HepG2 (cell line): ENCODE data around the gene CSNK1G1. TPM values are rescaled to one million over a fixed set of nuclear protein-coding genes. Genes with fewer than 3 reads are reported as not detected.

ENCODE experiments used
- ARNT ChIP-seq: fragments of 450-650 bp; IDR thresholded peaks from 2 replicates; pipeline ENCODE4 v1.6.1; 2017
- ATAD3A ChIP-seq: sonication (generic); formaldehyde crosslinking; IDR thresholded peaks from 2 replicates; pipeline ENCODE4 v1.4.0; 2020; ENCODE audit warnings: missing genetic modification reagents
- FOSL1 ChIP-seq: sonication (generic); formaldehyde crosslinking; IDR thresholded peaks from 2 replicates; pipeline ENCODE4 v1.9.0; 2021; ENCODE audit warnings: missing genetic modification reagents, borderline replicate concordance
- HNRNPK ChIP-seq: fragments of 200-400 bp; formaldehyde crosslinking; IDR thresholded peaks from 2 replicates; pipeline ENCODE4 v1.6.1; 2018; ENCODE audit warnings: low read length, low read depth, moderate library complexity, mild to moderate bottlenecking; ENCODE audit not compliant: poor library complexity, severe bottlenecking
- NBN ChIP-seq: fragments of 450-650 bp; conservative IDR thresholded peaks from 2 replicates; pipeline ENCODE4 v1.6.1; 2017
- POGZ ChIP-seq: sonication (generic); formaldehyde crosslinking; IDR thresholded peaks from 2 replicates; pipeline ENCODE4 v1.4.0; 2020; ENCODE audit warnings: mild to moderate bottlenecking, missing genetic modification reagents
- SNRNP70 ChIP-seq: fragments of 200-400 bp; formaldehyde crosslinking; IDR thresholded peaks from 2 replicates; pipeline ENCODE4 v1.6.1; 2017; ENCODE audit warnings: mild to moderate bottlenecking, low read depth, low read length, moderate library complexity
- TGIF2 ChIP-seq: IDR thresholded peaks from 2 replicates; pipeline ENCODE4 v1.6.1; 2016; ENCODE audit warnings: control low read depth, missing compliant biosample characterization
- ZKSCAN5 ChIP-seq: sonication (generic); formaldehyde crosslinking; IDR thresholded peaks from 2 replicates; pipeline ENCODE4 v1.5.1; 2020; ENCODE audit warnings: mild to moderate bottlenecking, missing genetic modification reagents
- ZNF12 ChIP-seq: sonication (generic); formaldehyde crosslinking; IDR thresholded peaks from 2 replicates; pipeline ENCODE4 v1.5.0; 2020; ENCODE audit warnings: missing genetic modification reagents
- ZNF263 ChIP-seq: sonication (generic); formaldehyde crosslinking; IDR thresholded peaks from 2 replicates; pipeline ENCODE4 v1.4.0; 2020; ENCODE audit warnings: missing genetic modification reagents
- ZNF264 ChIP-seq: sonication (generic); formaldehyde crosslinking; IDR thresholded peaks from 2 replicates; pipeline ENCODE4 v1.4.0; 2020; ENCODE audit warnings: missing genetic modification reagents
- ZNF446 ChIP-seq: sonication (generic); formaldehyde crosslinking; IDR thresholded peaks from 2 replicates; pipeline ENCODE4 v1.5.0; 2020; ENCODE audit warnings: mild to moderate bottlenecking, missing genetic modification reagents
- ZNF468 ChIP-seq: sonication (generic); formaldehyde crosslinking; IDR thresholded peaks from 2 replicates; pipeline ENCODE4 v1.8.0; 2022; ENCODE audit warnings: mild to moderate bottlenecking, moderate library complexity, missing genetic modification reagents
- ZNF629 ChIP-seq: sonication (generic); formaldehyde crosslinking; conservative IDR thresholded peaks from 2 replicates; pipeline ENCODE4 v1.5.0; 2020; ENCODE audit warnings: missing genetic modification reagents
- polyA plus RNA-seq, 8 experiments: library from polyadenylated mRNA; depleted of rRNA in 3 of 8; stranded (reverse) in 7 of 8; unstranded in 1 of 8; fragments of >200 nt; fragmentation: Illumina TruSeq in 4 of 8; extraction: Trizol in 4 of 8; gene quantifications; 2 replicates each; pipeline versions ENCODE4 v1.2.1 to v1.2.3, GENCODE V29; 2011 to 2016; ENCODE audit warnings: low read depth in 4 of 8, missing spikeins in 1 of 8, mixed read lengths in 1 of 8; ENCODE audit not compliant: insufficient read depth in 1 of 8
- total RNA-seq, 5 experiments: library from RNA; depleted of rRNA; stranded (reverse); fragments of >200 nt; fragmentation: Illumina TruSeq; extraction: Trizol; gene quantifications; 2 replicates each; pipeline ENCODE4 v1.2.3, GENCODE V29; 2016; ENCODE audit warnings: low read depth in 1 of 5
- TF ChIP-seq, protein P1 (sequence below): IDR thresholded peaks from 2 replicates; pipeline ENCODE4 v1.6.1; 2016
- TF ChIP-seq, protein P2 (sequence below): sonication (generic); formaldehyde crosslinking; IDR thresholded peaks from 2 replicates; pipeline ENCODE4 v1.4.0; 2020; ENCODE audit warnings: low read depth, mild to moderate bottlenecking, missing genetic modification reagents
- TF ChIP-seq, protein P3 (sequence below): sonication (generic); formaldehyde crosslinking; IDR thresholded peaks from 2 replicates; pipeline ENCODE4 v1.8.1; 2023; ENCODE audit warnings: mild to moderate bottlenecking, inconsistent platforms, moderate library complexity, missing genetic modification reagents, borderline replicate concordance
- TF ChIP-seq, protein P4 (sequence below): sonication (generic); formaldehyde crosslinking; IDR thresholded peaks from 2 replicates; pipeline ENCODE4 v1.4.0; 2020; ENCODE audit warnings: missing genetic modification reagents
- TF ChIP-seq, protein P5 (sequence below): sonication (generic); formaldehyde crosslinking; conservative IDR thresholded peaks from 2 replicates; pipeline ENCODE4 v1.4.0; 2020; ENCODE audit warnings: missing genetic modification reagents
- TF ChIP-seq, protein P6 (sequence below): sonication (generic); formaldehyde crosslinking; IDR thresholded peaks from 2 replicates; pipeline ENCODE4 v1.5.1; 2020; ENCODE audit warnings: missing genetic modification reagents, mild to moderate bottlenecking, borderline replicate concordance

CSNK1G1 gene
- total and polyA plus RNA-seq, 2 of the 13 experiments (the other 11 are each of a cell fraction or from before 2014, with no cell fraction given), result 8.5 to 12.6 TPM

DNA sequence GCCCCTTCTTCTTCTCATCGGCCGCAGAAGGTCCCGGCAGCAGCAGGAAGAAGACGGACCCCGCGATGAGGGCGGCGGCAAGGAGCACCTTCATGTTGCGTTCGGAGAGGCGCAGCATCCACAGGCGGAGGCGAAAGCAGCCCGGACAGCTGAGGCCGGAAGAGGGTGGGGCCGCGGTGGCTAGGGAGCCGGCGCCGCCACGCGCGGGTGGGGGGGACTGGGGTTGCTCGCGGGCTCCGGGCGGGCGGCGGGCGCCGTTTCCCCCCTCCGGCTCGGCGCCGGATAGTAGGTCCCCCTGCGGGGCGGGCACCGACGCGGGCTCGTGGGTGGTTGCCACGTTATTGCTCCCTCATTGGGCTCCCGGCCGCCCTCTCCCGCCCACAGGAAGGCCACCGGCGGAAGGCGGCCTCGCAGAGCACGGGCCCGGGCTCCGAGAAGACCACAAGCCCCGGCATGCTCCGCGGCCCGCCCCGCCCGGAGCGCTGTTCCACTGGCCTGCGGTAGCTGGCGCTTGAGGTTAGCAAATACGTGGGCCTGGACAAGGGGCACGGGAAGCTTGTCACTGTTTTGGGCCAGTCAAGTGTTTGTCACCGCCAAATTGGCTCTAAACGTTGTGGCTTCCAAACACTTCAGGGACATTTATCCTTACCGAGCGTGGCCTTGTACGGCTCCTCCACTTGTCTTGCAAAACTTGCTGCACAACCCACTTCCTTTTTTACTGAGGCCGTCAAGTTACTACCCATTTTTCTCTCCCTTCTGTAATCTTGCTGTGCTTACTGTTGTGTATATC is 192.9 kb downstream of the CSNK1G1 start, which contains the start of gene PPIB (continued):
- TF ChIP-seq, protein P1, sequence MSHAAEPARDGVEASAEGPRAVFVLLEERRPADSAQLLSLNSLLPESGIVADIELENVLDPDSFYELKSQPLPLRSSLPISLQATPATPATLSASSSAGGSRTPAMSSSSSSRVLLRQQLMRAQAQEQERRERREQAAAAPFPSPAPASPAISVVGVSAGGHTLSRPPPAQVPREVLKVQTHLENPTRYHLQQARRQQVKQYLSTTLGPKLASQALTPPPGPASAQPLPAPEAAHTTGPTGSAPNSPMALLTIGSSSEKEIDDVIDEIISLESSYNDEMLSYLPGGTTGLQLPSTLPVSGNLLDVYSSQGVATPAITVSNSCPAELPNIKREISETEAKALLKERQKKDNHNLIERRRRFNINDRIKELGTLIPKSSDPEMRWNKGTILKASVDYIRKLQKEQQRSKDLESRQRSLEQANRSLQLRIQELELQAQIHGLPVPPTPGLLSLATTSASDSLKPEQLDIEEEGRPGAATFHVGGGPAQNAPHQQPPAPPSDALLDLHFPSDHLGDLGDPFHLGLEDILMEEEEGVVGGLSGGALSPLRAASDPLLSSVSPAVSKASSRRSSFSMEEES (CRISPR knock-in tag), result no peak; the same call in 1 of the 2 replicates
- TF ChIP-seq ARNT (no peak), SNRNP70 (no peak), TGIF2 (CRISPR knock-in tag) (no peak), HNRNPK (peak; percentile 43), ZNF264 (0 out of 2 replicates have a peak, but pooled peaks have one; percentile 17), NBN (no peak), POGZ (CRISPR knock-in tag) (no peak; the same call in 1 of the 2 replicates), ZNF468 (CRISPR knock-in tag) (no peak), ZNF446 (CRISPR knock-in tag) (no peak), ZNF263 (CRISPR knock-in tag) (peak; percentile 66; the same call in 1 of the 2 replicates), ZKSCAN5 (CRISPR knock-in tag) (no peak), ATAD3A (CRISPR knock-in tag) (no peak), FOSL1 (CRISPR knock-in tag) (no peak), ZNF12 (CRISPR knock-in tag) (0 out of 2 replicates have a peak, but pooled peaks have one; percentile 0), ZNF629 (CRISPR knock-in tag) (no peak)
- TF ChIP-seq, protein P2, sequence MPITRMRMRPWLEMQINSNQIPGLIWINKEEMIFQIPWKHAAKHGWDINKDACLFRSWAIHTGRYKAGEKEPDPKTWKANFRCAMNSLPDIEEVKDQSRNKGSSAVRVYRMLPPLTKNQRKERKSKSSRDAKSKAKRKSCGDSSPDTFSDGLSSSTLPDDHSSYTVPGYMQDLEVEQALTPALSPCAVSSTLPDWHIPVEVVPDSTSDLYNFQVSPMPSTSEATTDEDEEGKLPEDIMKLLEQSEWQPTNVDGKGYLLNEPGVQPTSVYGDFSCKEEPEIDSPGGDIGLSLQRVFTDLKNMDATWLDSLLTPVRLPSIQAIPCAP (CRISPR knock-in tag), result no peak
- TF ChIP-seq, protein P3, sequence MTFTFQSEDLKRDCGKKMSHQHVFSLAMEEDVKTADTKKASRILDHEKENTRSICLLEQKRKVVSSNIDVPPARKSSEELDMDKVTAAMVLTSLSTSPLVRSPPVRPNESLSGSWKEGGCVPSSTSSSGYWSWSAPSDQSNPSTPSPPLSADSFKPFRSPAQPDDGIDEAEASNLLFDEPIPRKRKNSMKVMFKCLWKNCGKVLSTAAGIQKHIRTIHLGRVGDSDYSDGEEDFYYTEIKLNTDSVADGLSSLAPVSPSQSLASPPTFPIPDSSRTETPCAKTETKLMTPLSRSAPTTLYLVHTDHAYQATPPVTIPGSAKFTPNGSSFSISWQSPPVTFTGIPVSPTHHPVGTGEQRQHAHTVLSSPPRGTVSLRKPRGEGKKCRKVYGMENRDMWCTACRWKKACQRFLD (CRISPR knock-in tag), result no peak
- TF ChIP-seq, protein P4, sequence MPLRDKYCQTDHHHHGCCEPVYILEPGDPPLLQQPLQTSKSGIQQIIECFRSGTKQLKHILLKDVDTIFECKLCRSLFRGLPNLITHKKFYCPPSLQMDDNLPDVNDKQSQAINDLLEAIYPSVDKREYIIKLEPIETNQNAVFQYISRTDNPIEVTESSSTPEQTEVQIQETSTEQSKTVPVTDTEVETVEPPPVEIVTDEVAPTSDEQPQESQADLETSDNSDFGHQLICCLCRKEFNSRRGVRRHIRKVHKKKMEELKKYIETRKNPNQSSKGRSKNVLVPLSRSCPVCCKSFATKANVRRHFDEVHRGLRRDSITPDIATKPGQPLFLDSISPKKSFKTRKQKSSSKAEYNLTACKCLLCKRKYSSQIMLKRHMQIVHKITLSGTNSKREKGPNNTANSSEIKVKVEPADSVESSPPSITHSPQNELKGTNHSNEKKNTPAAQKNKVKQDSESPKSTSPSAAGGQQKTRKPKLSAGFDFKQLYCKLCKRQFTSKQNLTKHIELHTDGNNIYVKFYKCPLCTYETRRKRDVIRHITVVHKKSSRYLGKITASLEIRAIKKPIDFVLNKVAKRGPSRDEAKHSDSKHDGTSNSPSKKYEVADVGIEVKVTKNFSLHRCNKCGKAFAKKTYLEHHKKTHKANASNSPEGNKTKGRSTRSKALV (CRISPR knock-in tag), result no peak
- TF ChIP-seq, protein P5, sequence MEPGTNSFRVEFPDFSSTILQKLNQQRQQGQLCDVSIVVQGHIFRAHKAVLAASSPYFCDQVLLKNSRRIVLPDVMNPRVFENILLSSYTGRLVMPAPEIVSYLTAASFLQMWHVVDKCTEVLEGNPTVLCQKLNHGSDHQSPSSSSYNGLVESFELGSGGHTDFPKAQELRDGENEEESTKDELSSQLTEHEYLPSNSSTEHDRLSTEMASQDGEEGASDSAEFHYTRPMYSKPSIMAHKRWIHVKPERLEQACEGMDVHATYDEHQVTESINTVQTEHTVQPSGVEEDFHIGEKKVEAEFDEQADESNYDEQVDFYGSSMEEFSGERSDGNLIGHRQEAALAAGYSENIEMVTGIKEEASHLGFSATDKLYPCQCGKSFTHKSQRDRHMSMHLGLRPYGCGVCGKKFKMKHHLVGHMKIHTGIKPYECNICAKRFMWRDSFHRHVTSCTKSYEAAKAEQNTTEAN (CRISPR knock-in tag), result no peak
- TF ChIP-seq, protein P6, sequence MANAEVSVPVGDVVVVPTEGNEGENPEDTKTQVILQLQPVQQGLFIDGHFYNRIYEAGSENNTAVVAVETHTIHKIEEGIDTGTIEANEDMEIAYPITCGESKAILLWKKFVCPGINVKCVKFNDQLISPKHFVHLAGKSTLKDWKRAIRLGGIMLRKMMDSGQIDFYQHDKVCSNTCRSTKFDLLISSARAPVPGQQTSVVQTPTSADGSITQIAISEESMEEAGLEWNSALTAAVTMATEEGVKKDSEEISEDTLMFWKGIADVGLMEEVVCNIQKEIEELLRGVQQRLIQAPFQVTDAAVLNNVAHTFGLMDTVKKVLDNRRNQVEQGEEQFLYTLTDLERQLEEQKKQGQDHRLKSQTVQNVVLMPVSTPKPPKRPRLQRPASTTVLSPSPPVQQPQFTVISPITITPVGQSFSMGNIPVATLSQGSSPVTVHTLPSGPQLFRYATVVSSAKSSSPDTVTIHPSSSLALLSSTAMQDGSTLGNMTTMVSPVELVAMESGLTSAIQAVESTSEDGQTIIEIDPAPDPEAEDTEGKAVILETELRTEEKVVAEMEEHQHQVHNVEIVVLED (CRISPR knock-in tag), result peak; percentile 81
